Measurements from ENCODE around the gene ZNF597.

Gene ZNF597

DNA sequence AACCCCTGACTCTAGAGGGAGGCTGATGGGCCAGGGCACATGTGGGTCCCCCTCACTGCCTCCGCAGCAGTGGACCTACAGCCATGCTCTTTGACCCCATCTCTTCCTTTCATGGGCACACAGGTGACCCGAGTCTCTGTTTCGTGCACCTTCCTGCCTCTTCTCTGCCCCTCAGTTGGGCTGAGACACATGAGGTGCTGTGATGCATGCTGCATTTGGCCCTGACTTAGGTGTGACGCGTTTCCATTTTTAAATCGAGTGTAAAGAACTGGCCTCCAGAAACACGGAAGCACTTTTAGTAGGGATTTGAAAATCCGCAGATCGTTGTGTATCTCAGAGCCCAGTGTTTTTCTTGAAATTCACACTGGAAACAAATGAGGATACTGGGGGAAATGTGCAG is 27.4 kb upstream of the ZNF597 start:
- Histone ChIP-seq H2BK120ac (ENCODE audit: low read depth, low read length) (no peak overlapping the region), H3K27ac (ENCODE audit: low read length, poor library complexity, severe bottlenecking) (no peak overlapping the region), H2BK12ac (ENCODE audit: low read length in 2 of 2) (peak overlapping the region in 1 of 2 experiments; percentile 17), H2AK5ac (ENCODE audit: low read length, severe bottlenecking) (no peak overlapping the region), H3K4me3 (ENCODE audit: insufficient read depth in 1 of 2, low read depth in 1 of 2, low read length in 2 of 2) (no peak overlapping the region), H4K8ac (ENCODE audit: low read length) (no peak overlapping the region), H3K4me2 (ENCODE audit: low read length, poor library complexity, severe bottlenecking) (no peak overlapping the region), H3K79me1 (replicated peaks; ENCODE audit: low read length, poor library complexity, severe bottlenecking) (no peaks in the 10 kb centered on the region), H4K91ac (ENCODE audit: low read length) (no peak overlapping the region), H3K36me3 (ENCODE audit: control insufficient read depth in 1 of 2, insufficient read depth in 2 of 2, low read depth in 1 of 2, low read length in 2 of 2) (peaks cover 15 to 61% of the 10 kb centered on the region in 2 experiments), H3K4ac (ENCODE audit: low read depth in 1 of 2, low read length in 2 of 2) (no peak overlapping the region), H3K9me3 (ENCODE audit: control insufficient read depth, low read length) (no peaks in the 10 kb centered on the region), H2BK15ac (ENCODE audit: low read depth, poor library complexity, severe bottlenecking) (no peak overlapping the region), H3K9ac (ENCODE audit: low read length) (no peak overlapping the region), H3K18ac (ENCODE audit: low read depth in 1 of 2, low read length in 2 of 2) (no peak overlapping the region), H2BK5ac (ENCODE audit: low read depth, low read length, poor library complexity, severe bottlenecking) (no peak overlapping the region), H3K27me3 (ENCODE audit: control insufficient read depth in 1 of 2, insufficient read depth in 1 of 2, low read length in 2 of 2) (no peaks in the 10 kb centered on the region), H2AFZ (ENCODE audit: low read depth, low read length) (no peak overlapping the region), H3K23ac (ENCODE audit: low read length in 2 of 2) (peak overlapping the region in 1 of 2 experiments; percentile 25), H3K4me1 (ENCODE audit: control insufficient read depth, insufficient read depth, low read depth, low read length) (peaks cover 21% of the 10 kb centered on the region), H3K14ac (ENCODE audit: low read length in 2 of 2) (no peak overlapping the region)
- DNase-seq: no peak
- WGBS: 98% methylated on average over 9 of the region's 9 CpGs

DNA sequence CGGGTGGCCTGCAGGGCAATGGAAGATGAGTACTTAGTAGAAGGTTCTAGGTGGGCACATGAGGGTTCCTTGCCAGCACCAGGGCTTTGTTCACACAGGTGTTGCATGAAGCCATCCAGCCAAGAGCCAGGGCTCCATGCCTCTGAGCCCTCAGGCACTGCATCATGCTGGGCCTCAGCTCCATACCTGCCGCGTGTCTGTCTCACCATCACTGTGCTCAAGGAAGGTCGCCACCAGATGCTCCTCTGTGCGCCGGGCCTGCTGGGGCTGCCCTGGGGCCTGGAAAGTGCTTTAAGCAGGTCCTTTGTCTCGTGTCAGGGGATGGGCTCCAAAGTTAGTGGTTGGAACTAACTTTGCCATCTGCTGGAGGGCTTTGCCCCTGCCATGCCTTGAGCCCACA is 26.4 kb upstream of the ZNF597 start:
- Histone ChIP-seq H3K14ac (ENCODE audit: low read length in 2 of 2) (no peak overlapping the region), H3K27me3 (ENCODE audit: control insufficient read depth in 1 of 2, insufficient read depth in 1 of 2, low read length in 2 of 2) (no peaks in the 10 kb centered on the region), H2AK5ac (ENCODE audit: low read length, severe bottlenecking) (no peak overlapping the region), H2BK15ac (ENCODE audit: low read depth, poor library complexity, severe bottlenecking) (no peak overlapping the region), H2AFZ (ENCODE audit: low read depth, low read length) (no peak overlapping the region), H3K27ac (ENCODE audit: low read length, poor library complexity, severe bottlenecking) (no peak overlapping the region), H3K79me1 (replicated peaks; ENCODE audit: low read length, poor library complexity, severe bottlenecking) (no peaks in the 10 kb centered on the region), H3K36me3 (ENCODE audit: control insufficient read depth in 1 of 2, insufficient read depth in 2 of 2, low read depth in 1 of 2, low read length in 2 of 2) (peaks cover 20 to 62% of the 10 kb centered on the region in 2 experiments), H3K18ac (ENCODE audit: low read depth in 1 of 2, low read length in 2 of 2) (no peak overlapping the region), H3K23ac (ENCODE audit: low read length in 2 of 2) (no peak overlapping the region), H3K4me2 (ENCODE audit: low read length, poor library complexity, severe bottlenecking) (no peak overlapping the region), H3K4me3 (ENCODE audit: insufficient read depth in 1 of 2, low read depth in 1 of 2, low read length in 2 of 2) (no peak overlapping the region), H3K4me1 (ENCODE audit: control insufficient read depth, insufficient read depth, low read depth, low read length) (peaks cover 23% of the 10 kb centered on the region), H4K91ac (ENCODE audit: low read length) (no peak overlapping the region), H3K9me3 (ENCODE audit: control insufficient read depth, low read length) (no peaks in the 10 kb centered on the region), H2BK120ac (ENCODE audit: low read depth, low read length) (no peak overlapping the region), H4K8ac (ENCODE audit: low read length) (no peak overlapping the region), H2BK5ac (ENCODE audit: low read depth, low read length, poor library complexity, severe bottlenecking) (no peak overlapping the region), H3K9ac (ENCODE audit: low read length) (no peak overlapping the region), H3K4ac (ENCODE audit: low read depth in 1 of 2, low read length in 2 of 2) (no peak overlapping the region), H2BK12ac (ENCODE audit: low read length in 2 of 2) (no peak overlapping the region)
- no peak for DNase-seq
- WGBS: 94% methylated on average over 7 of the region's 7 CpGs

DNA sequence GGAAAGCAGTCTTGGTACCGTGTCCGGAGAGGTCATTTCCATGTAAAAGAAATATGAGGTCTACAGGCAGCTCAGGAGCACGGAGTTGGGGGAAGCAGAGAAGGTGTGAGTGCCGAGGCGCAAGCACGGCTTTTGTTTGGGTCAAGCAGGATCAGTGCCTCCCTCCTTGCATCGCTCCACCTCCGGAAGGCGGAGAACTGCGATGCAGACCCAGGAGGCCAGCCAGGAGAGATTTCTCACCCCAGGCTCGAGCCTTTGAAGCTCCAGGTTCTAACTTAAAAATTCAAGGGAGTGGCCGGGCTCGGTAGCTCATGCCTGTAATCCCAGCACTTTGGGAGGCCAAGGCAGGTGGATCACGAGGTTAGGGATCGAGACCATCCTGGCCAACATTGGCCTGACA is 25.2 kb upstream of the ZNF597 start:
- 49% methylated on average over 15 of the region's 15 CpGs for WGBS
- Histone ChIP-seq H3K18ac (ENCODE audit: low read depth in 1 of 2, low read length in 2 of 2) (peak overlapping the region in 1 of 2 experiments; percentile 16), H3K23ac (ENCODE audit: low read length in 2 of 2) (no peak overlapping the region), H4K91ac (ENCODE audit: low read length) (no peak overlapping the region), H2BK120ac (ENCODE audit: low read depth, low read length) (no peak overlapping the region), H3K14ac (ENCODE audit: low read length in 2 of 2) (no peak overlapping the region), H3K27me3 (ENCODE audit: control insufficient read depth in 1 of 2, insufficient read depth in 1 of 2, low read length in 2 of 2) (no peaks in the 10 kb centered on the region), H3K4ac (ENCODE audit: low read depth in 1 of 2, low read length in 2 of 2) (no peak overlapping the region), H2BK12ac (ENCODE audit: low read length in 2 of 2) (no peak overlapping the region), H4K8ac (ENCODE audit: low read length) (peak overlapping the region; percentile 56), H3K79me1 (replicated peaks; ENCODE audit: low read length, poor library complexity, severe bottlenecking) (no peaks in the 10 kb centered on the region), H3K36me3 (ENCODE audit: control insufficient read depth in 1 of 2, insufficient read depth in 2 of 2, low read depth in 1 of 2, low read length in 2 of 2) (peaks cover 20 to 56% of the 10 kb centered on the region in 2 experiments), H3K27ac (ENCODE audit: low read length, poor library complexity, severe bottlenecking) (no peak overlapping the region), H2AK5ac (ENCODE audit: low read length, severe bottlenecking) (no peak overlapping the region), H2BK15ac (ENCODE audit: low read depth, poor library complexity, severe bottlenecking) (no peak overlapping the region), H3K9me3 (ENCODE audit: control insufficient read depth, low read length) (no peaks in the 10 kb centered on the region), H3K4me3 (ENCODE audit: insufficient read depth in 1 of 2, low read depth in 1 of 2, low read length in 2 of 2) (peak overlapping the region in 1 of 2 experiments; percentile 67), H2BK5ac (ENCODE audit: low read depth, low read length, poor library complexity, severe bottlenecking) (no peak overlapping the region), H3K9ac (ENCODE audit: low read length) (no peak overlapping the region), H3K4me1 (ENCODE audit: control insufficient read depth, insufficient read depth, low read depth, low read length) (peaks cover 20% of the 10 kb centered on the region), H2AFZ (ENCODE audit: low read depth, low read length) (no peak overlapping the region), H3K4me2 (ENCODE audit: low read length, poor library complexity, severe bottlenecking) (no peak overlapping the region)
- no peak for DNase-seq

DNA sequence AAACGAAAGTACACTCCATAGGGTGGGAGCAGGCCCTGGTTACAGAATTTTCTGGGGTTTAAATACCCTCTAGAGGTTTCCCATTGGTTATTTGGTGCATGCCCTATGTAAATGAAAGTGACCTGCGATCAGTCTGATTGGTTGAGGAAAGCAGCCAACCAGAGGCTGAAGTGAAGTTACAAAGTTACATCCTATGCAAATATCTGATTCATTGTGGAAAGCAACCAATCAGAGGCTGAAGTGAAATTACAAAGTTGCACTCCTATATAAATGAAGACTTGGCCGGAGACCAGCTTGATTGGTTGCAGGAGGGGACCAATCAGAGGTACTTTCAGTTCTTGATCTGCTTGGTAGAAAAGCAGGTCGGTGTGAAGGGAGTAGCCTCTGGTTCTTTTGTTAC is 24.6 kb upstream of the ZNF597 start:
- Histone ChIP-seq H3K4ac (ENCODE audit: low read depth in 1 of 2, low read length in 2 of 2) (no peak overlapping the region), H2BK15ac (ENCODE audit: low read depth, poor library complexity, severe bottlenecking) (no peak overlapping the region), H3K27me3 (ENCODE audit: control insufficient read depth in 1 of 2, insufficient read depth in 1 of 2, low read length in 2 of 2) (no peaks in the 10 kb centered on the region), H3K79me1 (replicated peaks; ENCODE audit: low read length, poor library complexity, severe bottlenecking) (no peaks in the 10 kb centered on the region), H3K23ac (ENCODE audit: low read length in 2 of 2) (no peak overlapping the region), H3K9me3 (ENCODE audit: control insufficient read depth, low read length) (no peaks in the 10 kb centered on the region), H2BK5ac (ENCODE audit: low read depth, low read length, poor library complexity, severe bottlenecking) (no peak overlapping the region), H3K9ac (ENCODE audit: low read length) (no peak overlapping the region), H2BK120ac (ENCODE audit: low read depth, low read length) (no peak overlapping the region), H4K91ac (ENCODE audit: low read length) (no peak overlapping the region), H2AFZ (ENCODE audit: low read depth, low read length) (no peak overlapping the region), H3K4me2 (ENCODE audit: low read length, poor library complexity, severe bottlenecking) (no peak overlapping the region), H3K4me3 (ENCODE audit: insufficient read depth in 1 of 2, low read depth in 1 of 2, low read length in 2 of 2) (peak overlapping the region in 1 of 2 experiments; percentile 67), H2BK12ac (ENCODE audit: low read length in 2 of 2) (no peak overlapping the region), H2AK5ac (ENCODE audit: low read length, severe bottlenecking) (no peak overlapping the region), H4K8ac (ENCODE audit: low read length) (no peak overlapping the region), H3K27ac (ENCODE audit: low read length, poor library complexity, severe bottlenecking) (no peak overlapping the region), H3K36me3 (ENCODE audit: control insufficient read depth in 1 of 2, insufficient read depth in 2 of 2, low read depth in 1 of 2, low read length in 2 of 2) (peaks cover 15 to 56% of the 10 kb centered on the region in 2 experiments), H3K4me1 (ENCODE audit: control insufficient read depth, insufficient read depth, low read depth, low read length) (peaks cover 17% of the 10 kb centered on the region), H3K14ac (ENCODE audit: low read length in 2 of 2) (no peak overlapping the region), H3K18ac (ENCODE audit: low read depth in 1 of 2, low read length in 2 of 2) (no peak overlapping the region)
- WGBS: 88% methylated on average over 4 of the region's 4 CpGs
- DNase-seq: peak; percentile 74

Data from mesenchymal stem cell (in vitro differentiated cells and primary cell).